HG03159 (cell line): Measurements from ENCODE around the gene ATP5PD.
"Not testable (repeated sequence)": the region's sequence is repeated elsewhere in the genome, so short reads cannot be mapped to it uniquely, and the experiment has no call there.

Experiments
- ATAC-seq: cut with Tn5 transposase; IDR thresholded peaks from one replicate; pipeline ENCODE4 v1.9.1; 2021; ENCODE audit warnings: mild to moderate bottlenecking, moderate library complexity; ENCODE audit not compliant: unreplicated experiment

Gene ATP5PD

GRCh38 chr17:75025398-75025734 is 21.4 kb downstream of the ATP5PD start:
- not testable (repeated sequence) for ATAC-seq

- ATAC-seq, result no peak
These were observed 21.9 kb downstream of the ATP5PD start for GRCh38 chr17:75024686-75025397.

- ATAC-seq, result no peak
These were observed 26.2 kb downstream of the ATP5PD start for GRCh38 chr17:75020331-75021110.

GRCh38 chr17:75019710-75020109 is 27.1 kb downstream of the ATP5PD start:
- no peak for ATAC-seq

GRCh38 chr17:75019146-75019545 is 27.6 kb downstream of the ATP5PD start:
- ATAC-seq, result no peak

GRCh38 chr17:75013092-75013559 is 33.6 kb downstream of the ATP5PD start:
- ATAC-seq, result no peak

- peak; percentile 81 for ATAC-seq
These were observed 34.2 kb downstream of the ATP5PD start, which contains the start of gene MRPL58 for GRCh38 chr17:75012346-75013091. Gene MRPL58, plus strand, starts transcription at chr17:75012670. Its CDS starts 17 bp downstream, at chr17:75012687.

GRCh38 chr17:75012096-75012345 is 34.7 kb downstream of the ATP5PD start:
- ATAC-seq, result no peak

GRCh38 chr17:75011401-75012095 is 35.2 kb downstream of the ATP5PD start:
- ATAC-seq, result no peak

- no peak for ATAC-seq
These were observed 35.9 kb downstream of the ATP5PD start for GRCh38 chr17:75010683-75011400.

- ATAC-seq, result no peak
These were observed 37.5 kb downstream of the ATP5PD start for GRCh38 chr17:75009139-75009724.

- ATAC-seq, result no peak
These were observed 38.4 kb downstream of the ATP5PD start for GRCh38 chr17:75008373-75008772.

- ATAC-seq, result no peak
These were observed 40.1 kb downstream of the ATP5PD start for GRCh38 chr17:75006653-75007052.

GRCh38 chr17:75006084-75006483 is 40.7 kb downstream of the ATP5PD start:
- not testable (repeated sequence) for ATAC-seq

- no peak for ATAC-seq
These were observed 41.5 kb downstream of the ATP5PD start for GRCh38 chr17:75005291-75005690.

GRCh38 chr17:75004371-75004770 is 42.4 kb downstream of the ATP5PD start:
- ATAC-seq, result no peak

- ATAC-seq, result no peak
These were observed 42.8 kb downstream of the ATP5PD start for GRCh38 chr17:75003957-75004355.

GRCh38 chr17:75003070-75003956 is 43.5 kb downstream of the ATP5PD start:
- ATAC-seq, result no peak
